Adipocyte (in vitro differentiated cells): ENCODE data around the gene LEPROT.
"Not testable (repeated sequence)": the region's sequence is repeated elsewhere in the genome, so short reads cannot be mapped to it uniquely, and the experiment has no call there.

ENCODE experiments used
- DNase-seq: peaks from one replicate; pipeline ENCODE4 v3.0.0-alpha.2; 2015; ENCODE audit warnings: low read depth
- H3K27me3 ChIP-seq: replicated peaks from 2 replicates; pipeline ENCODE4 v1.7.0; 2013; ENCODE audit warnings: mild to moderate bottlenecking, low read length, moderate library complexity; ENCODE audit not compliant: control insufficient read depth, insufficient read depth
- H3K36me3 ChIP-seq: 2 replicates; pipeline ENCODE4 v1.7.0; 2013; ENCODE audit warnings: low read length, mild to moderate bottlenecking, moderate library complexity; ENCODE audit not compliant: control insufficient read depth, insufficient read depth, severe bottlenecking
- H3K4me1 ChIP-seq: 2 replicates; pipeline ENCODE4 v1.7.0; 2013; ENCODE audit warnings: mild to moderate bottlenecking, low read length, moderate library complexity; ENCODE audit not compliant: control insufficient read depth, insufficient read depth
- H3K4me3 ChIP-seq: 2 replicates; pipeline ENCODE4 v1.7.0; 2013; ENCODE audit warnings: mild to moderate bottlenecking, low read length, moderate library complexity
- H3K9ac ChIP-seq: 2 replicates; pipeline ENCODE4 v1.7.0; 2013; ENCODE audit warnings: mild to moderate bottlenecking, low read length, moderate library complexity
- H3K9me3 ChIP-seq: 2 replicates; pipeline ENCODE4 v1.7.0; 2013; ENCODE audit warnings: mild to moderate bottlenecking, low read length, moderate library complexity; ENCODE audit not compliant: control insufficient read depth

Gene LEPROT

DNA sequence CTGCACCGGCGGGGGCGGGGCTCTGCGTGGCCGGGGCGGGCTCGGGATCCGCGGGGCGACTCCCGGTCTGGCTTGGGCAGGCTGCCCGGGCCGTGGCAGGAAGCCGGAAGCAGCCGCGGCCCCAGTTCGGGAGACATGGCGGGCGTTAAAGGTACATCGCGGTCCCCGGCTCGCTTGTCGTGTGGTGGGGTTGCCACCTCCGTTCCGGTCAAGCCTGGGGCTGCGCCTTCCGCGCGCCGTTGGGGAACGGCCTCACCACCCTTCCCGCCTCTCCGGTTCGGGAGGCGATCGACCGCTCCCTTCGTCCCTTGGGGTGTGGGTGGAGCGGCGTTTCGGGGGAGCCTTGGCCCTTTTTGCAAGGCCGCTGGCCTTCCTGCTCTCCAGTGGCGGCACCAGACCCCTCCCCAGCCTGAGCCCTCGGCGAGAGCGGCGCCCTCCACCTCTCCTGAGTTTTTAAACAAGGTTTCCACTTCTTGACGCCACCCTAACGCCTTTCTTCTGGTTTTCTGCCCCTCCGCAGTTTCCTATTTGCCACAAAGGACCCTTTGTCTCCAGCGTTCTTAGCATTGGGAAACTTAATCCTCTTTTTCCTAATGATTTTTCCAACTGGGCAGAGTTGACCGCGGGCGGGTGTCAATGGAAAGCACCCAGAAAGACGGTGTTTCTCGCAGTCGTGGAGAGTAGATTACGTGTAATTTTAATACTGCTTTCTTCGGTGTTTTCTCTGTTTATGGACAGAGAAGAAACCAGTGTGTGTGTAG is at the start of gene LEPROT, which contains the start of gene LEPR:
LEPROT (plus strand) TSS at position 79 of the 761 bp plus-strand sequence; CDS start at position 136, 57 bp downstream.
LEPR (plus strand) TSS at position 79 of the 761 bp plus-strand sequence. CDS start 144,898 bp downstream, outside the sequence.
- Histone ChIP-seq H3K4me3 (peak within 1 kb of the TSS; percentile 96), H3K9me3 (no peaks in the 10 kb centered on the region), H3K36me3 (peaks cover 8% of the 10 kb centered on the region), H3K9ac (peak within 1 kb of the TSS; percentile 99), H3K27me3 (no peaks in the 10 kb centered on the region), H3K4me1 (peaks cover 42% of the 10 kb centered on the region)
- peak; percentile 70 for DNase-seq

DNA sequence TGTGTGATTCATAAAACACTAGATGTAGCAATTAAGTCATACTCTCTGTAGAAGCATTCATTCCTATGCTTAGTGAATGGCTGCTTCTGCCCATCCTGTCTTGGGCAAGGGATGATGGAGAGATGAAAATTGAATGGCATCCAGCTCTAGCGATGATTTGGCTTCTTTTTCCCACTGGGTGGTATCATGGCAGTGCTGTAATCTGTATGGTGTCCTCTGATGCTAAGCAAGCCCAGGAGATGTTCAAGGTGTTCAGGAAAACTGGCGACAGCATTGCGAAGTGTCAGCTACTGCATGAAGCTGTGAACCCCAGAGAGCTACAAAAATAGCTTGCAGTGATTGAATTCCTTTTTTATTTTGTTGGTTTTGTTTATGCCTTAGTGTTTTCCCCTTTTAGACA is 48.9 kb upstream of the LEPROT start:
- no peak for DNase-seq
- H3K4me3 ChIP-seq = no peak overlapping the region
- peaks cover 13% of the 10 kb centered on the region for H3K4me1 ChIP-seq
- no peak overlapping the region for H3K9ac ChIP-seq
- H3K27me3 ChIP-seq = no peaks in the 10 kb centered on the region
- no peaks in the 10 kb centered on the region for H3K9me3 ChIP-seq
- peaks cover 3% of the 10 kb centered on the region for H3K36me3 ChIP-seq

DNA sequence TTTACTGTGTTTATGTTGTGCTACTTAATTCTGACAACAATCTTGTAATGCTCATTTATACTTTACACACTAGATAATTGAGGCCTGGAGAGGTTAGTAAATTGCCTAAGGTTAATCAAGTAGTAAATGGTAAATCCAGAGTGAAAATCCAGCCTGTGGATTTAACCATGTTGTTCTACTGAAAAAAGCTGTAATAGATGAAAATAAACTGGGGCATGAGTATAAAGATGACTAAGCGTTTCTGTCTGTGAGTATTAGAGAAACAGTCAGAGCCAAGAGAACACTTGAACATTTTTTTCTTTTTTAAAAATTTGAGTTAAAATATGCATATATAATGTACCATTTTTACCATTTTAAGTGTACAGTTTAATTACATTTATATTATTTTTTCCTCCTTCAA is 47.9 kb upstream of the LEPROT start:
- DNase-seq = peak; percentile 66
- no peaks in the 10 kb centered on the region for H3K36me3 ChIP-seq

DNA sequence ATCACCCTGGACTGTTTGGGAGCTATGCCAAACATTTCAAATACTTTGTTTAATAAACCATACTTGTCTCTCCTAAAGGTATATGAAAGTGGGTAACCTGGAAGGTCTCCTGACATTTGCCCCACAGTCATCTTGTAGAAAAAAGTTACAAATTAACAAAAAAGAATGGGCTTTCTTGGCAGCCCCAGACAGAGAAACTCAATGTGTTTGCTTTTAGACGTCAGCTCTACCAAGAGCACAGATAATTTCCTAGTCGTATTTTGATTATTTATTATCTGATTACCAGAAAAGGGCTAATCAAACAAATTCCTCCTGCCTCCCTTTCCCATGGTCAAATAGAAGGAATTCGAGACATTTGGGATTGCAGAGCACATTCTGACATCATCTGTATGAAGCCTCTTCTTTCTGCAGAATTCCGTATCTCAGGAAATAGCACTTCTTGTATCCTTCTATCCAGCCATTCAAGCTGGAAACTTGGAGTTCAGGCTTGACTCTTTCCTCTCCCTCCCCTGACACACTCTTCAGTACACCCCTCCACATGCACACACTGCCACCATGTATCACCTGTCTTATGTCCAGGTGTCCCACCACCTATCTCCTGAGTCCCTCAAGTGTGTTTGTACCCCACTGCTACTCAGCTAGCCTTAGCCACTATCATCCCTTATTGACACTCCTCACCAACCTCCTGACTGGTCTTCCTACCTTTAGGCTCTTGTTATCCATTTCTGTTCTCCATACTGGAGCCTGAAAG is 42.8 kb upstream of the LEPROT start:
- Histone ChIP-seq H3K27me3 (no peaks in the 10 kb centered on the region), H3K9me3 (no peaks in the 10 kb centered on the region), H3K36me3 (no peaks in the 10 kb centered on the region), H3K4me1 (peaks cover 7% of the 10 kb centered on the region), H3K4me3 (no peak overlapping the region), H3K9ac (no peak overlapping the region)
- no peak for DNase-seq

More for the DNA sequence above, 47.9 kb upstream of the LEPROT start:
- peak overlapping the region; percentile 21 for H3K4me3 ChIP-seq
- H3K4me1 ChIP-seq = peaks cover 13% of the 10 kb centered on the region
- no peaks in the 10 kb centered on the region for H3K9me3 ChIP-seq
- H3K9ac ChIP-seq = peak overlapping the region; percentile 23
- H3K27me3 ChIP-seq = no peaks in the 10 kb centered on the region

- Histone ChIP-seq H3K4me3 (no peak overlapping the region), H3K36me3 (no peaks in the 10 kb centered on the region), H3K9ac (no peak overlapping the region), H3K4me1 (no peaks in the 10 kb centered on the region), H3K27me3 (no peaks in the 10 kb centered on the region), H3K9me3 (no peaks in the 10 kb centered on the region)
- no peak for DNase-seq
Measured at GRCh38 chr1:65378247-65378946, 42.1 kb upstream of the LEPROT start.

DNA sequence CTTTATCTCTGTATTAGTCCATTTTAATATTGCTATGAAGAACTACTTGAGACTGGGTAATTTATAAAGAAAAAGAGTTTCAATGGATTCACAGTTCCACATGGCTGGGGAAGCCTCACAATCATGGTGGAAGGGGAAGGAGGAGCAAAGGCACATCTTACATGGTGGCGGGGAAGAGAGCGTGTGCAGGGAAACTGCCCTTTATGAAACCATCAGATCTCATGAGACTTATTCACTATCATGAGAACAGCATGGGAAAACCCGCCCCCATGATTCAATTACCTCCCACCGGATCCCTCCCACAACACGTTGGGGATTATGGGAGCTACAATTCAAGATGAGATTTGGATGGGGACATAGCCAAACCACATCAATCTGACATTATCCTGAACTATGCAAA is 36.0 kb upstream of the LEPROT start:
- not testable (repeated sequence) for H3K9ac ChIP-seq, DNase-seq, H3K27me3 ChIP-seq, H3K4me3 ChIP-seq, H3K9me3 ChIP-seq, H3K4me1 ChIP-seq, H3K36me3 ChIP-seq

DNA sequence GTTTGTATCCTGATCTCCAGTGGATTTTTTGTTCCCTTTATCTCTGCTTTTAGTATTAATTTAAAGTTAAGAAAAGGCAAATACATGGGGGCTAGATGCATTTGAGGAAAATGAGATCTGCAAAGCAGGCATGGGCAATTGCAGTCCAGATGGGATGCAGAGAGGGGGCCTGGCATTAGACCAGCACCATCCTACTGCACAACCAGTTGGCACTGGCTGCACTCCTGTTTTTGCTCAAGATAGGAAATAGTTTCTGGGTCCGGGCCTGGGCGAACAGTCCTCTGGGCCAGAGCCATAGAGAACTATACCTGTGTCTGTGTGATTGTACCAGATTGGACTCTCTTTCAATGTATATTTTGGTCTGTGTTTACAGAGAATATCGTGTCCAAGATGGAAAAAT is 34.0 kb upstream of the LEPROT start:
- Histone ChIP-seq H3K27me3 (no peaks in the 10 kb centered on the region), H3K36me3 (peaks cover 12% of the 10 kb centered on the region), H3K9ac (no peak overlapping the region), H3K4me1 (no peaks in the 10 kb centered on the region), H3K4me3 (no peak overlapping the region), H3K9me3 (no peaks in the 10 kb centered on the region)
- DNase-seq = no peak

DNA sequence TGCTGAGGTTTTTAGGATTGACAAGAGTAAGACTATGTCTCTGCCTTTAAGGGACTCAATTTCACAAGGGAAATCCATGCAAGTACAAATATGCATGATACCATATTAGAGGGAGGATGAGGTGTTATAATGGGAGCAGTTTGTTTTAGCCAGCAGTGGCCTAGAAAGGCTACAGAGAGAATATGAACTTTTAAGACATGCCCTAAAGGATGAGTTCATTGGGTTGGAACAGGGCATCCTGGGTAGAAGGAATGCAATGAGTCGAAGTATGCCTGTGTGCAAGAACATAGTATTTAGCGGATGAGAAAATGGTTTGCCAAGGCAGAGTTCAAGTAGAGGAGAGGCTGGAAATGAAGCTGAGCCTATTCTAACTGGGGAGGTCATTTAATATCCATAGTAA is 32.6 kb upstream of the LEPROT start:
- Histone ChIP-seq H3K27me3 (no peaks in the 10 kb centered on the region), H3K4me1 (no peaks in the 10 kb centered on the region), H3K36me3 (peaks cover 16% of the 10 kb centered on the region), H3K4me3 (no peak overlapping the region), H3K9ac (no peak overlapping the region), H3K9me3 (no peaks in the 10 kb centered on the region)
- no peak for DNase-seq

DNA sequence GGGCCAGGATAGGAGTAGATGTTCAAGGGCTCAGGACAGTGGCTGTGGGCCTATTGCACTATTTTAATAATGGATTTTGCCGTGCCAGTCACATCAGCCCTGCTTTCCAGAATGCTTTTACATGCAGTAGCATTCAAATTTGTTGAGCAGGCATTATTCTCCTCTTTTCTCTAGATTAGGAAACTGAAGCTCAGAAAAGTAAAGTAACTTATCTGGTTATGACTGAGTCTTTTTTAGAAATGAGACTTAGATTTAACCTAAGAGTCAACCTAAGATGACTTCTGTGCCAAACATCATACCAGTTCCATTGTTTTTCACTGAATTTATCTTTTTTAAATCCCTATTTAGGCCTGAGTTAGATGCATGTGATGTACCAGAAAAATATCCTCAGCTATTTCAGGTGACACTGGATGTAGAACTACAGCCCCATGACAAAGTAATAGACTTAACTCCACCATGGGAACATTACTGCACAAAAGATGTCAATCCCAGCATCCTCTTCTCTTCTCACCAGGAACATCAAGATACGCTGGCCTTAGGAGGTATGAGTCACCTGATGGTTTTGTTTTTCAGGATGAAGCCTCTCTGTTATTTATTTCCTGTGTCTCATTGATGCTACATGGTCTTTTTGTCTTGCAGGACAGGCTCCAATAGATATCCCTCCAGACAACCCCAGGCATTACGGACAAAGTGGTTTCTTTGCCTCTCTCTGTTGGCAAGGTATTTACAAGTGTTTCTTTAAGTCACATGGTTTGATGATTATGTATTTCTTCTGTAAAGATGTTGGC is 31.4 kb upstream of the LEPROT start:
- Histone ChIP-seq H3K4me1 (peaks cover 7% of the 10 kb centered on the region), H3K27me3 (no peaks in the 10 kb centered on the region), H3K9ac (no peak overlapping the region), H3K4me3 (no peak overlapping the region), H3K9me3 (no peaks in the 10 kb centered on the region), H3K36me3 (peaks cover 16% of the 10 kb centered on the region)
- DNase-seq = no peak

GRCh38 chr1:65392497-65392896 is 28.0 kb upstream of the LEPROT start:
- H3K4me1 ChIP-seq = peaks cover 15% of the 10 kb centered on the region

More at GRCh38 chr1:65392497-65392896, 28.0 kb upstream of the LEPROT start:
- H3K36me3 ChIP-seq = peaks cover 23% of the 10 kb centered on the region
- H3K27me3 ChIP-seq = no peaks in the 10 kb centered on the region
- H3K4me3 ChIP-seq = no peak overlapping the region
- H3K9me3 ChIP-seq = no peaks in the 10 kb centered on the region
- H3K9ac ChIP-seq = no peak overlapping the region
- no peak for DNase-seq
